ENCODE data around the gene TMEM120A.
A peak's percentile ranks its signal among the peaks of the same experiment; 100 is the strongest.

The TMEM120A gene

GRCh38 chr7:75995052-75995471, 667 bp upstream of the TMEM120A start:
- no peak for DNase-seq

- peak; percentile 71 for DNase-seq
Measured at GRCh38 chr7:75993689-75994387, 557 bp downstream of the TMEM120A start.

GRCh38 chr7:75992083-75992755, 2.2 kb downstream of the TMEM120A start:
- no peak for DNase-seq

- peak; percentile 17 for DNase-seq
Measured at GRCh38 chr7:75991531-75992082, 2.8 kb downstream of the TMEM120A start.

- DNase-seq: peak; percentile 49
Measured at GRCh38 chr7:75989500-75990388, 4.7 kb downstream of the TMEM120A start.

GRCh38 chr7:75988568-75989499, 5.6 kb downstream of the TMEM120A start:
- no peak for DNase-seq

- no peak for DNase-seq
Measured at GRCh38 chr7:75987805-75988567, 6.4 kb downstream of the TMEM120A start.

- no peak for DNase-seq
Measured at GRCh38 chr7:75987026-75987804, 7.2 kb downstream of the TMEM120A start.

- DNase-seq: no peak
Measured at GRCh38 chr7:75986147-75986781, 8.1 kb downstream of the TMEM120A start.

GRCh38 chr7:75985518-75986146, 8.8 kb downstream of the TMEM120A start:
- peak; percentile 26 for DNase-seq

GRCh38 chr7:75985009-75985517, 9.3 kb downstream of the TMEM120A start:
- DNase-seq: no peak

GRCh38 chr7:75984130-75985008, 10.0 kb downstream of the TMEM120A start:
- DNase-seq: no peak

GRCh38 chr7:75983471-75984129, 10.8 kb downstream of the TMEM120A start:
- DNase-seq: no peak

GRCh38 chr7:75982306-75983064, 11.9 kb downstream of the TMEM120A start:
- no peak for DNase-seq

GRCh38 chr7:75981453-75982305, 12.7 kb downstream of the TMEM120A start:
- no peak for DNase-seq

GRCh38 chr7:75981203-75981452, 13.3 kb downstream of the TMEM120A start:
- no peak for DNase-seq
